Measurements from ENCODE around the gene DYNLRB1. TPM values are rescaled to one million over a fixed set of nuclear protein-coding genes. Genes with fewer than 3 reads are reported as not detected.

The DYNLRB1 gene
- total and polyA plus RNA-seq, 9 of the 15 experiments (the other 6 are each of a cell fraction or from before 2014, with no cell fraction given), result 48.7 to 358 (median 121) TPM

- TF ChIP-seq CHD7 (IDR thresholded peaks at IDR 0.05; ENCODE audit: low read depth, low read length) (no peak), STAT5B (CRISPR knock-in tag; IDR thresholded peaks at IDR 0.05) (no peak), ZNF316 (IDR thresholded peaks at IDR 0.05) (peak; percentile 45; the same call in 1 of the 2 replicates), THAP12 (CRISPR knock-in tag; IDR thresholded peaks at IDR 0.05) (no peak), ATF3 (IDR thresholded peaks at IDR 0.05) (no peak), ATF3 (CRISPR knock-in tag; conservative IDR thresholded peaks at IDR 0.05) (no peak), ARID3B (CRISPR knock-in tag; IDR thresholded peaks at IDR 0.05; ENCODE audit: borderline replicate concordance) (no peak), SAP30 (IDR thresholded peaks at IDR 0.05; ENCODE audit: borderline replicate concordance, insufficient read depth, low read depth, low read length, poor library complexity, severe bottlenecking) (no peak), PREB (CRISPR knock-in tag; IDR thresholded peaks at IDR 0.05) (no peak)
These were observed 20.7 kb downstream of the DYNLRB1 start (continued) for GRCh38 chr20:34536798-34537394.

All from K562 (cell line).